GM12878 (cell line): ENCODE results near the gene PCDHGA1. TPM values are rescaled to one million over a fixed set of nuclear protein-coding genes. Genes with fewer than 3 reads are reported as not detected.
"Not testable (repeated sequence)": the region's sequence is repeated elsewhere in the genome, so short reads cannot be mapped to it uniquely, and the experiment has no call there.

ENCODE experiments used
- ATAC-seq: fragments of 200-7000 bp; cut with Tn5 transposase; 3 replicates; pipeline ENCODE4 v1.9.1; 2020; ENCODE audit warnings: mild to moderate bottlenecking, moderate library complexity
- BruUV-seq: library from RNA; stranded (reverse); fragments of 400-500 nt; replicated peaks from 2 replicates; lab custom pipeline; 2021; lab: Mats Ljungman, UMichigan
- CTCF ChIA-PET: fragments of 300-600 bp; sonication (Branson Sonifier 250); formaldehyde crosslinking; extraction: SDS; loops from one replicate; lab custom pipeline; 2021; ENCODE audit warnings: inconsistent platforms; lab: Yijun Ruan, JAX
- POLR2A ChIA-PET: fragments of 350-600 bp; formaldehyde crosslinking; extraction: SDS; loops from one replicate; lab custom pipeline; 2021; ENCODE audit warnings: inconsistent platforms; lab: Charles Lee
- RAD21 ChIA-PET: fragments of 300-600 bp; sonication (Branson Sonifier 250); formaldehyde crosslinking; loops from one replicate; lab custom pipeline; 2023; ENCODE audit warnings: antibody characterized with exemption; ENCODE audit not compliant: unreplicated experiment; lab: Charles Lee
- SMC1A ChIA-PET: fragments of 300-600 bp; sonication (Branson Sonifier 250); formaldehyde crosslinking; loops from one replicate; lab custom pipeline; 2023; ENCODE audit not compliant: unreplicated experiment, uncharacterized antibody; lab: Charles Lee
- DNase-seq: peaks from one replicate; pipeline ENCODE4 v3.0.0-alpha.2; 2011; ENCODE audit warnings: low read depth, low spot score
- FAIRE-seq: peaks from 3 replicates; lab custom pipeline; 2011; peaks lifted over from hg19 to GRCh38; lab: Jason Lieb, UNC
- H2AFZ ChIP-seq: 2 replicates; pipeline ENCODE4 v1.6.0; 2011; ENCODE audit warnings: low read depth, low read length, control low read depth; ENCODE audit not compliant: control insufficient read depth
- H3K27ac ChIP-seq: 2 replicates; pipeline ENCODE4 v1.5.1; 2011; ENCODE audit warnings: control low read depth; ENCODE audit not compliant: control insufficient read depth, insufficient read depth
- H3K27me3 ChIP-seq, 2 experiments: replicated peaks in 1 of 2; 2 replicates each; pipeline versions ENCODE4 v1.6.0 to v1.6.1; 2011; ENCODE audit warnings: low read length in 1 of 2; ENCODE audit not compliant: control insufficient read depth in 2 of 2, insufficient read depth in 2 of 2
- H3K36me3 ChIP-seq, 2 experiments: 2 replicates each; pipeline ENCODE4 v1.5.1; 2011; ENCODE audit warnings: low read length in 1 of 2; ENCODE audit not compliant: control insufficient read depth in 2 of 2, insufficient read depth in 2 of 2
- H3K4me1 ChIP-seq: 2 replicates; pipeline ENCODE4 v1.6.1; 2011; ENCODE audit warnings: mild to moderate bottlenecking, low read length, moderate library complexity, mixed read lengths; ENCODE audit not compliant: control insufficient read depth, insufficient read depth
- H3K4me2 ChIP-seq: 2 replicates; pipeline ENCODE4 v1.6.0; 2011; ENCODE audit warnings: control low read depth; ENCODE audit not compliant: control insufficient read depth, insufficient read depth
- H3K4me3 ChIP-seq: fragments of 200-600 bp; sonication (generic); 2 replicates; pipeline ENCODE4 v1.5.1; 2016
- H3K79me2 ChIP-seq: 2 replicates; pipeline ENCODE4 v1.6.0; 2011; ENCODE audit warnings: low read length; ENCODE audit not compliant: control insufficient read depth, insufficient read depth
- H3K9ac ChIP-seq: 2 replicates; pipeline ENCODE4 v1.8.0; 2011; ENCODE audit warnings: low read length, control low read depth, mixed read lengths; ENCODE audit not compliant: control insufficient read depth, insufficient read depth
- H3K9me3 ChIP-seq: replicated peaks from 3 replicates; pipeline ENCODE4 v1.5.1; 2011; ENCODE audit warnings: mild to moderate bottlenecking, low read length; ENCODE audit not compliant: control insufficient read depth, insufficient read depth
- H4K20me1 ChIP-seq: 2 replicates; pipeline ENCODE4 v1.6.0; 2011; ENCODE audit not compliant: control insufficient read depth, insufficient read depth
- WGBS: methylation state at CpG from one replicate; pipeline ENCODE4 v1.1.6; 2016; ENCODE audit warnings: low lambda C conversion rate; ENCODE audit not compliant: insufficient replicate concordance, insufficient coverage; ENCODE audit errors: missing lambda C conversion rate; 5-methylcytosine and 5-hydroxymethylcytosine counted together
- in situ Hi-C: fragments of 300-500 bp; cut with MboI; formaldehyde crosslinking; loops from 9 replicates; pipeline ENCODE4 v1.14.3; 2018; ENCODE audit warnings: mixed read lengths
- intact Hi-C: fragments of 100-400 bp; cut with micrococcal nuclease; formaldehyde crosslinking; loops from one replicate; pipeline ENCODE4 v1.14.2; 2022; ENCODE audit not compliant: unreplicated experiment
- polyA plus RNA-seq, 11 experiments: library from polyadenylated mRNA; depleted of rRNA in 4 of 11; unstranded in 6 of 11; stranded (reverse) in 5 of 11; fragments of >200 nt; fragmentation: Nextera tagmentation in 4 of 11; fragmentation: Illumina TruSeq in 1 of 11; extraction: Ambion mirVana in 4 of 11; extraction: Trizol in 1 of 11; gene quantifications; 1 replicate in 1 of 11; 2 replicates in 10 of 11; pipeline versions ENCODE4 v1.2.1 to v1.2.3, GENCODE V29; 2011 to 2016; ENCODE audit warnings: inconsistent platforms in 2 of 11, missing spikeins in 2 of 11, low read depth in 1 of 11
- total RNA-seq, 4 experiments: library from RNA; depleted of rRNA in 3 of 4; stranded (reverse); fragments of >200 nt in 3 of 4; fragmentation: Illumina TruSeq in 1 of 4; extraction: Trizol in 1 of 4; gene quantifications; 2 replicates each; pipeline versions ENCODE4 v1.2.1 to v1.2.3, GENCODE V29; 2013 to 2021
- TF ChIP-seq, protein P1 (sequence below): IDR thresholded peaks from 2 replicates; pipeline ENCODE4 v1.6.1; 2012; ENCODE audit warnings: mild to moderate bottlenecking, low read depth, low read length

Gene PCDHGA1
- total and polyA plus RNA-seq, 10 of the 15 experiments (the other 5 are each of a cell fraction or from before 2014, with no cell fraction given), result 0.02 to 0.51 (median 0.19) TPM; not detected in 3

DNA sequence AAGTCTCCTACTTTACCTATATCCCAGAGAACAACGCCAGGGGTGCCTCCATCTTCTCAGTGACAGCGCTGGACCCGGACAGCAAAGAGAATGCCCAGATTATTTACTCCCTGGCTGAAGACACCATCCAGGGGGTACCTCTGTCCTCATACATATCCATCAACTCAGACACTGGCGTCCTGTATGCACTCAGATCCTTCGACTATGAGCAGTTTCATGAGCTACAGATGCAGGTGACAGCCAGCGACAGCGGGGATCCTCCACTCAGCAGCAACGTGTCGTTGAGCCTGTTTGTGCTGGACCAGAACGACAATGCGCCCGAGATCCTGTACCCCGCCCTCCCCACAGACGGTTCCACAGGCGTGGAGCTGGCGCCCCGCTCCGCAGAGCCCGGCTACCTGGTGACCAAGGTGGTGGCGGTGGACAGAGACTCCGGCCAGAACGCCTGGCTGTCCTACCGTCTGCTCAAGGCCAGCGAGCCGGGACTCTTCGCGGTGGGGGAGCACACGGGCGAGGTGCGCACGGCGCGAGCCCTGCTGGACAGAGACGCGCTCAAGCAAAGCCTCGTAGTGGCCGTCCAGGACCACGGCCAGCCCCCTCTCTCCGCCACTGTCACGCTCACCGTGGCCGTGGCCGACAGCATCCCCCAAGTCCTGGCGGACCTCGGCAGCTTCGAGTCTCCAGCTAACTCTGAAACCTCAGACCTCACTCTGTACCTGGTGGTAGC, 84.4 kb downstream of the PCDHGA1 start:
- ChIA-PET RAD21 (interaction anchor here (2.3 to 3.3 kb wide), 5 partner anchors 61 to 153 kb away, joined by 6 to 42 read pairs (median 12); partner anchors contain the start of gene PCDHGC3), CTCF (interaction anchor here (0.7 to 10.9 kb wide), 13 partner anchors 15 to 208 kb away, joined by 3 to 245 read pairs (median 23); partner anchors contain the start of genes PCDHB14, PCDHGA12, PCDHGB3 and PCDHGC3), SMC1A (interaction anchor here (2.7 to 7.4 kb wide), 3 partner anchors 109 to 149 kb away, joined by 16 to 67 read pairs (median 35); no protein-coding TSS in a partner anchor)
- TF ChIP-seq, protein P1, sequence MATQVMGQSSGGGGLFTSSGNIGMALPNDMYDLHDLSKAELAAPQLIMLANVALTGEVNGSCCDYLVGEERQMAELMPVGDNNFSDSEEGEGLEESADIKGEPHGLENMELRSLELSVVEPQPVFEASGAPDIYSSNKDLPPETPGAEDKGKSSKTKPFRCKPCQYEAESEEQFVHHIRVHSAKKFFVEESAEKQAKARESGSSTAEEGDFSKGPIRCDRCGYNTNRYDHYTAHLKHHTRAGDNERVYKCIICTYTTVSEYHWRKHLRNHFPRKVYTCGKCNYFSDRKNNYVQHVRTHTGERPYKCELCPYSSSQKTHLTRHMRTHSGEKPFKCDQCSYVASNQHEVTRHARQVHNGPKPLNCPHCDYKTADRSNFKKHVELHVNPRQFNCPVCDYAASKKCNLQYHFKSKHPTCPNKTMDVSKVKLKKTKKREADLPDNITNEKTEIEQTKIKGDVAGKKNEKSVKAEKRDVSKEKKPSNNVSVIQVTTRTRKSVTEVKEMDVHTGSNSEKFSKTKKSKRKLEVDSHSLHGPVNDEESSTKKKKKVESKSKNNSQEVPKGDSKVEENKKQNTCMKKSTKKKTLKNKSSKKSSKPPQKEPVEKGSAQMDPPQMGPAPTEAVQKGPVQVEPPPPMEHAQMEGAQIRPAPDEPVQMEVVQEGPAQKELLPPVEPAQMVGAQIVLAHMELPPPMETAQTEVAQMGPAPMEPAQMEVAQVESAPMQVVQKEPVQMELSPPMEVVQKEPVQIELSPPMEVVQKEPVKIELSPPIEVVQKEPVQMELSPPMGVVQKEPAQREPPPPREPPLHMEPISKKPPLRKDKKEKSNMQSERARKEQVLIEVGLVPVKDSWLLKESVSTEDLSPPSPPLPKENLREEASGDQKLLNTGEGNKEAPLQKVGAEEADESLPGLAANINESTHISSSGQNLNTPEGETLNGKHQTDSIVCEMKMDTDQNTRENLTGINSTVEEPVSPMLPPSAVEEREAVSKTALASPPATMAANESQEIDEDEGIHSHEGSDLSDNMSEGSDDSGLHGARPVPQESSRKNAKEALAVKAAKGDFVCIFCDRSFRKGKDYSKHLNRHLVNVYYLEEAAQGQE, result peak; percentile 24; the same call in 1 of the 2 replicates
- FAIRE-seq, H3K4me1 ChIP-seq, H3K4me2 ChIP-seq, H4K20me1 ChIP-seq, H3K4me3 ChIP-seq, H3K9ac ChIP-seq, intact Hi-C loops, H3K36me3 ChIP-seq, H3K27me3 ChIP-seq, H3K27ac ChIP-seq, DNase-seq, H3K79me2 ChIP-seq, POLR2A ChIA-PET, BruUV-seq, ATAC-seq, H2AFZ ChIP-seq: not testable (repeated sequence)
- 83% methylated on average over 20 of the region's 46 CpGs for WGBS
- peaks cover 12% of the 10 kb centered on the region; the same call in 2 of the 3 replicates for H3K9me3 ChIP-seq
- in situ Hi-C loops, result loop anchor here (5.0 kb wide), 1 partner anchor 148 kb away; no protein-coding TSS in a partner anchor
